ENCODE data around the gene KLHL29. TPM values are rescaled to one million over a fixed set of nuclear protein-coding genes. Genes with fewer than 3 reads are reported as not detected.

The KLHL29 gene
- total RNA-seq, 6 experiments from 2014 or later: 1.2 to 10.2 (median 6.4) TPM

DNA sequence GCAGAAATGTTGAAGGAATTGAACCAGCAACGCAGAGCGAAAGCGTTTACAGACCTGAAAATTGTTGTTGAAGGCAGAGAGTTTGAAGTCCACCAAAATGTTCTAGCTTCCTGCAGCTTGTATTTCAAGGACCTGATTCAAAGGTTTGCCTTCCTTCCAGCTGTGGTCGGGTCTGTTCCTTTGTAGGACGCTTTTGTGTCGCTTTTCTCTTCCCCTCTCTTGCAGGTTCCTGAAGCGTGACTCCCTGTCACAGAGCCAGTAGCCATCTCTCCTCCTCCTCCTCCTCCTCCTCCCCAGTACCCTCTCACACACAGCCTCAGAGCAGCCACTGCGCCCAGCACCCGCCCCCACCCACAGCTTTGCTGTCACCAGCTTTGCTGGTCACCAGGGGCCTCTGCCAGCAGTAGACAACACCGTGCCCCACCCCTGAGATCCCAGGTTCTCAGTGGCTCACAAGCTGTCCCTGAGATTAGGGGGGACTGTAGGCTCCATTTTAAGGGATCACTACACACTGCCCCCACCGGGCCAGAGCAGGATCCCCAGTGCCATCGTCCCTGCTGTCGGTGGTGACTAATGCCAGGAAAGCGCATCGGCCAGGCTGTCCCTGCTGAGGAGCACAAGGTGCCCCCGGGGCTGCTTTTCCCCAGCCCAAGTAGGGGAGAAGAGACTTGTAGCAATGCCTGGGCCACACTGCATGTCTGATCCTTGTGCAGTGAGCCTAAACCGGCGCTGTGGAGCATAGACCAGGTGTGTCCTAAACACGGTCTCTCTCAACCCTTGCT is 299.6 kb downstream of the KLHL29 start:
- DNase-seq (no peak), ATAC-seq (no peak)
- TF ChIP-seq POLR2A (IDR thresholded peaks at IDR 0.05): no peak
- TF ChIP-seq, protein P1, sequence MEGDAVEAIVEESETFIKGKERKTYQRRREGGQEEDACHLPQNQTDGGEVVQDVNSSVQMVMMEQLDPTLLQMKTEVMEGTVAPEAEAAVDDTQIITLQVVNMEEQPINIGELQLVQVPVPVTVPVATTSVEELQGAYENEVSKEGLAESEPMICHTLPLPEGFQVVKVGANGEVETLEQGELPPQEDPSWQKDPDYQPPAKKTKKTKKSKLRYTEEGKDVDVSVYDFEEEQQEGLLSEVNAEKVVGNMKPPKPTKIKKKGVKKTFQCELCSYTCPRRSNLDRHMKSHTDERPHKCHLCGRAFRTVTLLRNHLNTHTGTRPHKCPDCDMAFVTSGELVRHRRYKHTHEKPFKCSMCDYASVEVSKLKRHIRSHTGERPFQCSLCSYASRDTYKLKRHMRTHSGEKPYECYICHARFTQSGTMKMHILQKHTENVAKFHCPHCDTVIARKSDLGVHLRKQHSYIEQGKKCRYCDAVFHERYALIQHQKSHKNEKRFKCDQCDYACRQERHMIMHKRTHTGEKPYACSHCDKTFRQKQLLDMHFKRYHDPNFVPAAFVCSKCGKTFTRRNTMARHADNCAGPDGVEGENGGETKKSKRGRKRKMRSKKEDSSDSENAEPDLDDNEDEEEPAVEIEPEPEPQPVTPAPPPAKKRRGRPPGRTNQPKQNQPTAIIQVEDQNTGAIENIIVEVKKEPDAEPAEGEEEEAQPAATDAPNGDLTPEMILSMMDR (IDR thresholded peaks at IDR 0.05): no peak
- Histone ChIP-seq H3K27ac (no peak overlapping the region), H3K4me3 (no peak overlapping the region), H3K27me3 (no peaks in the 10 kb centered on the region), H3K4me1 (no peaks in the 10 kb centered on the region), H3K36me3 (no peaks in the 10 kb centered on the region), H3K9me3 (no peaks in the 10 kb centered on the region)
- intact Hi-C loops (cut with DNase I): no loop called here
- WGBS (ENCODE audit: insufficient coverage, low coverage, low lambda C conversion rate, missing lambda C conversion rate): 61% methylated on average over 9 of the region's 19 CpGs

DNA sequence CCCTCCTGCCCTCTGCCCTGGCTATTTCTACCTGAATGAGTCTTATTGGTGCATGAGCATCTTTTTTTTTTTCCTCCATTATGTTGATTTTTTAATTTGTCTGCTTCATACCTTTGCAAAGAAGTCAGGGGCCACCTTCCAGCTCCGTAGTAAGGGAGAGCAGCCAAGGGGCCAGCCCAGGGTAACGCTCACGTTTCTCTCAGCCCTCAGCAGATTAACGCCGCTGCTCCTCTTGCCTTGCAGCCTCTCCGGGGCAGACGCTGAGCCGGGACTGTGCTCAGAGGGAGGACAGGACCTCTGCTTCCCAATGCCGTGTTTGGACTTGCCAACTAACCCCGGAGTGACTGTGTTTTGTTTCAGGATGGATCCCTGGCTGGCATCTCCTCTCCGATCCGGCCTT is 300.2 kb downstream of the KLHL29 start:
- DNase-seq: no peak

GRCh38 chr2:23685706-23686105 is 300.7 kb downstream of the KLHL29 start:
- intact Hi-C loops (cut with DNase I): no loop called here
- Histone ChIP-seq H3K4me3 (no peak overlapping the region), H3K27me3 (no peaks in the 10 kb centered on the region), H3K4me1 (no peaks in the 10 kb centered on the region), H3K27ac (no peak overlapping the region), H3K36me3 (no peaks in the 10 kb centered on the region), H3K9me3 (no peaks in the 10 kb centered on the region)
- TF ChIP-seq, protein P1 (IDR thresholded peaks at IDR 0.05): no peak
- no peak for TF ChIP-seq POLR2A (IDR thresholded peaks at IDR 0.05)
- WGBS (ENCODE audit: insufficient coverage, low coverage, low lambda C conversion rate, missing lambda C conversion rate): 50% methylated on average over 2 of the region's 9 CpGs
- no peak for DNase-seq
- ATAC-seq: no peak

More for the DNA sequence above, 300.2 kb downstream of the KLHL29 start:
- WGBS (ENCODE audit: insufficient coverage, low coverage, low lambda C conversion rate, missing lambda C conversion rate): 45% methylated on average over 7 of the region's 12 CpGs
- H3K4me1 ChIP-seq: no peaks in the 10 kb centered on the region
- H3K36me3 ChIP-seq: no peaks in the 10 kb centered on the region
- no peak overlapping the region for H3K27ac ChIP-seq
- H3K9me3 ChIP-seq: no peaks in the 10 kb centered on the region
- no peak overlapping the region for H3K4me3 ChIP-seq
- TF ChIP-seq POLR2A (IDR thresholded peaks at IDR 0.05): no peak
- TF ChIP-seq, protein P1 (IDR thresholded peaks at IDR 0.05): no peak
- no peak for ATAC-seq
- intact Hi-C loops (cut with DNase I): no loop called here
- H3K27me3 ChIP-seq: no peaks in the 10 kb centered on the region

DNA sequence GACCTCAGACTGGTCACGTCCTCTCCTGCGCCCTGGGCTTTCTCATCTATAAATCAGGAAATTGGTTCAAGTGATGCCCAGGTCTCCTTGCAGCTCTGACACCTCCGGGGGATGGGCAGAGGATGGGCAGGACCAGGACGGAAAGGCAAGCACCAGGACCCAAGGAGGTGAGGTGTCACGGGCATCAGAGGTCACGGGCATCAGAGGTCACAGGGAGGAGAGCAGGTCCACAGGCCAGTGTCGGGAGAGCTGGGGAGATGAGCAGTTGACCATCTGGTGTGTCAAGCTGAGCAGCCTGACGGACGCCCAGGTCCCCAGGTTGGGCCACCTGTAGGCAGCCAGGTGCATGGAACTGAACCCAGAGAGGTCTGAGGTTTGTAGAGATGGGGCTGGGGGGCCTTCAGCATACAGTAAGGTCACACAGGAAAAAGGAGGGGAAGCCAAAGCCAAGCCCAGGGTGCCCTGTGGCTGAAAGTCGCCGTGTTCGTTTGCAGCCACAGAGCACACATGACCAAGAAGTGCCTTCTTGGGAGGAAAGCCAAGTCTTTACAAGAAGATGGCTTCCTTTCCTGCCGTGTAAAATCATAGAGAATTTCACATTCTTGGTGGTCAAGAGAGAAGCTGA is 301.5 kb downstream of the KLHL29 start:
- WGBS (ENCODE audit: insufficient coverage, low coverage, low lambda C conversion rate, missing lambda C conversion rate): 80% methylated on average over 8 of the region's 13 CpGs
- Histone ChIP-seq H3K27me3 (no peaks in the 10 kb centered on the region), H3K36me3 (no peaks in the 10 kb centered on the region), H3K4me1 (no peaks in the 10 kb centered on the region), H3K27ac (no peak overlapping the region), H3K9me3 (no peaks in the 10 kb centered on the region), H3K4me3 (no peak overlapping the region)
- TF ChIP-seq POLR2A (IDR thresholded peaks at IDR 0.05): no peak
- TF ChIP-seq, protein P1 (IDR thresholded peaks at IDR 0.05): no peak
- intact Hi-C loops (cut with DNase I): no loop called here
- DNase-seq (no peak), ATAC-seq (no peak)
